Stimulated activated CD8-positive, alpha-beta memory T cell treated with anti-CD3 and anti-CD28 coated beads, Interleukin-15, amount 100 ng/mL, for 1 hour (primary cell): ENCODE results near the gene ATAD3C.
A peak's percentile ranks its signal among the peaks of the same experiment; 100 is the strongest.
"Not testable (repeated sequence)": the region's sequence is repeated elsewhere in the genome, so short reads cannot be mapped to it uniquely, and the experiment has no call there.

ENCODE experiments used
- DNase-seq: peaks from one replicate; pipeline ENCODE4 v3.0.0-alpha.2; 2020; ENCODE audit warnings: low read depth

Gene ATAD3C

DNA sequence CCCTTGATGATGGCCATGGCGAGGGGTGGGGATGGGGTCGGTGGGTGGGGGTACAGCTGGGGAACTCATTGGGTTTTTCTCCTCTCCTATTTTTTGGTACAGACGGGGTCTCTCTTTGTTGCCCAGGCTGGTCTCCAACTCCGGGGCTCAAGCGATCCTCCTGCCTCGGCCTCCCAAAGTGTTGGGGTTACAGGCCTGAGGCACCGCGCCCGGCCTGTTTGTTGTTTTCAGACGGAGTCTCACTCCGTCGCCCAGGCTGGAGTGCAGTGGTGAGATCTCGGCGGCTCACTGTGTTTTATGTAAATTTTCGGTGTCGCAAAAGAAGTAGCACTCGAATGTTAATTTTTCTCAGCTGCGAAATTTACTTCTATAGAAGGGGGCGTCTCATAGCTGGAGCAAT is 2.9 kb upstream of the ATAD3C start:
- not testable (repeated sequence) for DNase-seq

DNA sequence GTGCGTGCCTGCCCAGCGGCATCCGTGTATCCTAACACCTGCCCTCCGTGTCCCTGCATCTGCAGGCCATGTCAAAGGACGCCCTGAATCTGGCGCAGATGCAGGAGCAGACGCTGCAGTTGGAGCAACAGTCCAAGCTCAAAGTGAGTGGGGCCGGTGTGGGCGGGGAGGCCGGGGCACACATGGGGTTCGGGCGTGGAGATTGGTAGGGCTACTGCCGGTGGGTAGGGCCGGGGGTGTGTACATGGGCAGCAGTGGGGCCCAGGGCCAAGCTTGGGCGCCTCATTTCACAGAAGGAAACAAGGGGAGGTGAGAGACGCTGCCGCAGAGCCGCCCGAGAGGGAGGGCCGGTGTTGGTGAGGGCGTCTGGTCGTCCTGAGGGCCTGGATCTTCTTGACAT is 1.1 kb downstream of the ATAD3C start:
- DNase-seq, result not testable (repeated sequence)

GRCh38 chr1:1451696-1452364 is 2.3 kb downstream of the ATAD3C start:
- no peak for DNase-seq

DNA sequence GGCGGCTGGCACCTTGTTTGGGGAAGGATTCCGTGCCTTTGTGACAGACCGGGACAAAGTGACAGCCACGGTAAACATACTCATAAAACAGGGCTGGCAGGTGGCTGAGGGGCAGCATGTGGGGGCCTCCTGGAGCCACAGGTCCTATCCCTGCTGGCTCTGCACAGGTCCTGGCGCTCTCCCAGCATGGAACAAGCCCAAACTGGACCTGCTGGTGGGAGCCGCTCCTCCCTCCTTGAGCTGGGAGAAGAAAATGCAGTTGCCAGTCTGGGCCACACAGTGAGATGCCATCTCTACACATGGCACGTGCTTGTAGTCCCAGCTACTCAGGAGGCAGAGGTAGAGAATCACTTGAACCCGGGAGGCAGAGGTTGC is 2.9 kb downstream of the ATAD3C start:
- not testable (repeated sequence) for DNase-seq

DNA sequence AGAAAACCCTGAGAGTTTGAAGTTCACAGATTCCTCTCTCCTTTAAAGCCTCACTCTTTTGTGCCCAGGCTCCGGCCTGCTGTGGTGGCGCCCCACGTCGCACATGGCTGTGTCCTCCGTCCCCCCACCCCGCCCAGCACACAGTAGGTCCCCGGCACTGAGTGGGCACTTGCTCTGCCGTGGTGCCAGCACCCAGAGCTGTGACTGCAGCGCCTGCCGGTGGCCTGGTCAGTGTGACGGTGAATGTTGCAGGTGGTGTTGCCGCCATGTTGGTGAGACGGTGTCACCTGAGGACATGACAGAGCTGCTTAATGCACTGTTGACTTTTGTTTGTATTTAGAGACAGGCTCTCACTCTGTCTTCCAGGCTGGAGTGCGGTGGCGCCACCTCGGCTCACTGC is 3.4 kb downstream of the ATAD3C start:
- DNase-seq, result no peak

DNA sequence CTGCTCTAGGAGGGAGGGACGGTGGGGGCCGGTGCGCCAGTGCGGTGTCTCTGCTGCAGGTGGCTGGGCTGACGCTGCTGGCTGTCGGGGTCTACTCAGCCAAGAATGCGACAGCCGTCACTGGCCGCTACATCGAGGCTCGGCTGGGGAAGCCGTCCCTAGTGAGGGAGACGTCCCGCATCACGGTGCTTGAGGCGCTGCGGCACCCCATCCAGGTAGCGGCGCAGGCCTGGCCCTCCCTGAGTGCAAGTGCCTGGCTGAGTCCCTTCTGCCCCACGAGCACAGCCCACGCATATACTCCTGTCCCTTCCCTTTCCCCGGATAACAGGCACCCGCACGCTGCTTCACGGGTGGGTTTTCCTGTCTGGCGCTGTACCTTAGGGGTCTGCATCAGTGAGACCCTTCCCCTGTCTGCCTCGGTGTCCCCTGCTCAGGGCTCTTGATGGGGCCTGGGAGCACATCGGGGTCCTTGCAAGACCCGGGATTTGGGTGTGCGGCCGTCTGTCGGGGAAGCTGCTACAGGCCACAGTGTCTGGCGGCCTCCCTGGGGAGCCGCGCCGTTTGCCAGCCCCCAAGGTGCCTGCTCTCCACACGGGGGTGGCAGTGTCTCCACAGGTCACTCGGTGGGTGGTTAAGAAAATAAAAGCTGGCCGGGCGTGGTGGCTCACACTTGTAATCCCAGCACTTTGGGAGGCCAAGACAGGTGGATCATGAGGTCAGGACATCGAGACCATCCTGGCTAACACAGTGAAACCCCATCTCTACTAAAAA is 5.0 kb downstream of the ATAD3C start:
- DNase-seq, result not testable (repeated sequence)

- no peak for DNase-seq
Observed at GRCh38 chr1:1455366-1455884, 5.9 kb downstream of the ATAD3C start.

- not testable (repeated sequence) for DNase-seq
Observed at GRCh38 chr1:1455934-1456333, 6.4 kb downstream of the ATAD3C start.

GRCh38 chr1:1456683-1457255 is 7.3 kb downstream of the ATAD3C start:
- DNase-seq, result not testable (repeated sequence)

- not testable (repeated sequence) for DNase-seq
Observed at GRCh38 chr1:1459156-1459555, 9.7 kb downstream of the ATAD3C start.

GRCh38 chr1:1459711-1460110 is 10.2 kb downstream of the ATAD3C start:
- not testable (repeated sequence) for DNase-seq

GRCh38 chr1:1460540-1461130 is 11.1 kb downstream of the ATAD3C start:
- no peak for DNase-seq

- no peak for DNase-seq
Observed at GRCh38 chr1:1461721-1462317, 12.3 kb downstream of the ATAD3C start.

DNA sequence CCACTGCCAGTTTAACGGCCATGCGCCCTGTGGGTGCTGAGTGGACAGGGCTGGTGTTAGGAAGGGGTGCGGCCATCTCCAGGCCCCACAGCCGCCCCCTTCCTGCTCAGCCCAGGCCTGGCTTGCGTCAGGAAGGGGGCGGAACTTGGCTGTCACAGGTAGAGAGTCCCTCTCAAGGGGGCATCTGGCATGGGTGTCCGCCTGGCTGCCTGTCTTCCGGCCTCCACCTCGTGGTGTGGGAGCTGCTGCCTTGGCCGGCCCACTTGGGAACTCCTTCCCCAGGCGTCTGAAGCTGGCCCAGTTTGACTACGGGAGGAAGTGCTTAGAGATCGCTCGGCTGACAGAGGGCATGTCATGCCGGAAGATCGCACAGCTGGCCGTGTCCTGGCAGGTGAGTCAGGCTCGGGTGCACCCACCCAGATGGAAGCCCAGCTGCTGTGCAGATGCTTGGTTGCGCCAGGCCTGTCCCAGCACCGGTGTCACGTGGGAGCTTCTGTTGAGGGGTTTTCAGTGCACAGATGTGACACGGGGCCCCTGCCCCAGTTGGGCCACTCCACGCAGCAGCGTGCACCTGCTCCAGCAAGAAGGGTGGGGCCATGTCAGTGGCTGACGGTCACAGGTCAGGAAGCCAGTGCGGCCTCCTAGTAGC is 13.0 kb downstream of the ATAD3C start:
- no peak for DNase-seq

GRCh38 chr1:1463312-1463711 is 13.8 kb downstream of the ATAD3C start:
- DNase-seq, result no peak

DNA sequence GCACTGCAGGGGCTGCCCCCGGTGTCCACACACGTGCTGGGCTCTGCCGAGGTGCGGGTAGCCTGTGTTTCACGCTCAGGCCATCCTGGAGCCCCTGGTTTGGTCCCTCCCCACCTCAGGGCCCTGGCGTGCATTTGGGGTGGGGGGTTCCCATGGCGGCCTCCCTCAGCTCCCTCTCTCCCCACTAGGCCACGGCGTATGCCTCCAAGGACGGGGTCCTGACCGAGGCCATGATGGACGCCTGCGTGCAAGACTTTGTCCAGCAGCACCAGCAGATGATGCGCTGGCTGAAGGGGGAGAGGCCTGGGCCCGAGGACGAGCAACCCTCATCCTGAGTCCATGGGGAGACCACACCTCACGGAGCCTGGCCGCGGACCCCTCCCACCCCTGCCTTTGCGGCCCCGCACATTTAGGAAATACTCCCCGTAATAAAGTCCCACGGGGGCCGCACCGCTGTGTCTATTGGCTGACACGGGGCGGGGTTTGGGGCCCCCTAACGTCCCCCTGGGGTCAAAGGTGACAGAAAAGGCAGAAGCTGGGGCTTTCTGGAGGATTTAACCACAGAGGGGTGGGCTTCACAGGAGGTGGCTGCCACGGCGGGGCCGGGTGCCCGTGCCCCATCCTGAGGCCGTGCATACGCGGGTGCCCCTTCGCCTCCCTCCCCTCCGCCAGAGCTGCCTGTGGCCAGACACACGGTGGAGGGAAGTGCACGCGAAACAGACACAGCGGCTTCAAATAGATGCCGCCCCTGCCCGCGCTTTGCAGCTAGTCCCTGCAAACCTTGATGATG is 18.9 kb downstream of the ATAD3C start:
- not testable (repeated sequence) for DNase-seq

- DNase-seq, result no peak
Observed at GRCh38 chr1:1470626-1471388, 21.3 kb downstream of the ATAD3C start.

GRCh38 chr1:1471389-1472052 is 22.0 kb downstream of the ATAD3C start, which contains the start of gene ATAD3B:
ATAD3B (plus strand) TSS chr1:1471765; CDS start chr1:1471885, 120 bp downstream.
- DNase-seq, result peak; percentile 83
